Measurements from ENCODE around the gene FGR.

Gene FGR

GRCh38 chr1:27609210-27609555 lies 25.8 kb downstream of the FGR start:
- no peak for TF ChIP-seq CTCF (conservative IDR thresholded peaks at IDR 0.05; ENCODE audit: control insufficient read depth, insufficient read depth, low read depth, low read length)
- DNase-seq (ENCODE audit: low read depth): peak; percentile 35

GRCh38 chr1:27607239-27607804 lies 27.7 kb downstream of the FGR start:
- no peak overlapping the region for H3K4me3 ChIP-seq (ENCODE audit: control insufficient read depth, low read depth, low read length)
- DNase-seq (ENCODE audit: low read depth): no peak
- TF ChIP-seq CTCF (conservative IDR thresholded peaks at IDR 0.05; ENCODE audit: control insufficient read depth, insufficient read depth, low read depth, low read length): no peak

More at GRCh38 chr1:27609210-27609555, 25.8 kb downstream of the FGR start:
- no peak overlapping the region for H3K4me3 ChIP-seq (ENCODE audit: control insufficient read depth, low read depth, low read length)

GRCh38 chr1:27606708-27607238 lies 28.2 kb downstream of the FGR start:
- H3K4me3 ChIP-seq (ENCODE audit: control insufficient read depth, low read depth, low read length): no peak overlapping the region
- no peak for TF ChIP-seq CTCF (conservative IDR thresholded peaks at IDR 0.05; ENCODE audit: control insufficient read depth, insufficient read depth, low read depth, low read length)
- DNase-seq (ENCODE audit: low read depth): peak; percentile 51

- TF ChIP-seq CTCF (conservative IDR thresholded peaks at IDR 0.05; ENCODE audit: control insufficient read depth, insufficient read depth, low read depth, low read length): peak; percentile 89
- DNase-seq (ENCODE audit: low read depth): peak; percentile 60
- no peak overlapping the region for H3K4me3 ChIP-seq (ENCODE audit: control insufficient read depth, low read depth, low read length)
Observed at GRCh38 chr1:27605796-27606707, 28.9 kb downstream of the FGR start.

GRCh38 chr1:27605300-27605766 lies 29.7 kb downstream of the FGR start:
- DNase-seq (ENCODE audit: low read depth): no peak
- H3K4me3 ChIP-seq (ENCODE audit: control insufficient read depth, low read depth, low read length): no peak overlapping the region
- TF ChIP-seq CTCF (conservative IDR thresholded peaks at IDR 0.05; ENCODE audit: control insufficient read depth, insufficient read depth, low read depth, low read length): no peak

GRCh38 chr1:27604579-27605299 lies 30.2 kb downstream of the FGR start:
- TF ChIP-seq CTCF (conservative IDR thresholded peaks at IDR 0.05; ENCODE audit: control insufficient read depth, insufficient read depth, low read depth, low read length): no peak
- peak overlapping the region; percentile 89 for H3K4me3 ChIP-seq (ENCODE audit: control insufficient read depth, low read depth, low read length)
- DNase-seq (ENCODE audit: low read depth): peak; percentile 26

Measured in fibroblast of mammary gland (primary cell).